Astrocyte (in vitro differentiated cells and primary cell): ENCODE data around the gene FRY.

Experiments
- CTCF ChIP-seq: IDR thresholded peaks from 2 replicates; pipeline ENCODE4 v1.5.1; 2011; ENCODE audit warnings: low read depth, mild to moderate bottlenecking, inconsistent platforms, low read length, moderate library complexity; ENCODE audit not compliant: insufficient read depth
- EZH2 ChIP-seq: IDR thresholded peaks from 2 replicates; pipeline ENCODE4 v1.6.1; 2012; ENCODE audit warnings: mild to moderate bottlenecking, low read length, inconsistent platforms; ENCODE audit not compliant: insufficient read depth

- TF ChIP-seq CTCF = no peak
- no peak for TF ChIP-seq EZH2
Observed at GRCh38 chr13:32159137-32159869, 127.7 kb downstream of the FRY start.
